ENCODE results near the gene PRPF8.

PRPF8 gene

DNA sequence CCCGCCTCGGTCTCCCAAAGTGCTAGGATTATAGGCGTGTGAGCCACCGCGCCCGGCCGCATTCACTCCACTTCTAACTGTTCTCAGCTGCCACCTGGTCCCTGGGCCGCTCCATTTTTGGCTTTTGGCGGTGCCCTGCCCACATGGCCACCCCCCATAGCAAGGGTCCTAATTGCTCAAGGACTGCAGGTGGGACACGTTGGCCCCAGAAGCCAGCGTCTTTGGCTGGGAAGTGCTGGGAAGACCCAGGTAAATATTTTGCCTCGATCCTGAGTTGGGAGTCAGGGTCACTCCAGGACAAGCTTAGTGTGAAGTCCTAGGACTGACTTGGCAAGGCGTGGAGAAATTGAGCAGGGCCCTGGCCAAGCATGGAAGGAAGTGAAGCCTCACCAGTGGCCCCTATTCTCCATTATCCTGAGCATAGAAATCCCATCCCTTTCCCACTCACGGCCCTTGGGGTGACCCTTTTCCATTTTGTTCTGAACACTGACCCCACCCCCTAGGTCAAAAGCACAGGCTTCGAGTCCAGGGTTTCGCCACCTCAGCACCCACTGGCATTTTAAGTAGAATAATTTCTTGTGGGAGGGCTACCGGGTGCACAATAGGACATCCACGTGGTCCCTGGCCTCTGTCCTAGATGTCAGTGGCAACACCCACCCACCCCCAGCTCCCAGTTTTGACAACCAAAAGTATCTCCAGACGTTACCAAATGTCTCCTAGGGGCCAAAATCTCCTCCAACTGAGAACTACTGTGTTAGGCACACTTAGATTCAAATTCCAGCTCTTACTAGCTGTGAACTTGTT, 33.9 kb upstream of the PRPF8 start:
- Histone ChIP-seq H3K18ac (ENCODE audit: low read depth in 1 of 2, low read length in 2 of 2) (peak overlapping the region; percentile 69 to 96), H2AK5ac (ENCODE audit: low read length, severe bottlenecking) (peak overlapping the region; percentile 76), H3K79me1 (replicated peaks; ENCODE audit: low read length, poor library complexity, severe bottlenecking) (peaks cover 5% of the 10 kb centered on the region), H3K9ac (ENCODE audit: low read length) (peak overlapping the region; percentile 34), H3K27ac (ENCODE audit: low read length, poor library complexity, severe bottlenecking) (peak overlapping the region; percentile 24), H4K91ac (ENCODE audit: low read length) (peak overlapping the region; percentile 96), H2BK12ac (ENCODE audit: low read length in 2 of 2) (peak overlapping the region; percentile 60 to 100), H3K4me3 (ENCODE audit: insufficient read depth in 1 of 2, low read depth in 1 of 2, low read length in 2 of 2) (no peak overlapping the region), H3K27me3 (ENCODE audit: control insufficient read depth in 1 of 2, insufficient read depth in 1 of 2, low read length in 2 of 2) (no peaks in the 10 kb centered on the region), H2BK5ac (ENCODE audit: low read depth, low read length, poor library complexity, severe bottlenecking) (no peak overlapping the region), H2AFZ (ENCODE audit: low read depth, low read length) (no peak overlapping the region), H3K4me1 (ENCODE audit: control insufficient read depth, insufficient read depth, low read depth, low read length) (peaks cover 17% of the 10 kb centered on the region), H3K4ac (ENCODE audit: low read depth in 1 of 2, low read length in 2 of 2) (peak overlapping the region; percentile 10 to 97), H2BK120ac (ENCODE audit: low read depth, low read length) (peak overlapping the region; percentile 86), H4K8ac (ENCODE audit: low read length) (peak overlapping the region; percentile 87), H2BK15ac (ENCODE audit: low read depth, poor library complexity, severe bottlenecking) (peak overlapping the region; percentile 99), H3K14ac (ENCODE audit: low read length in 2 of 2) (no peak overlapping the region), H3K9me3 (ENCODE audit: control insufficient read depth, low read length) (no peaks in the 10 kb centered on the region), H3K4me2 (ENCODE audit: low read length, poor library complexity, severe bottlenecking) (no peak overlapping the region), H3K23ac (ENCODE audit: low read length in 2 of 2) (no peak overlapping the region), H3K36me3 (ENCODE audit: control insufficient read depth in 1 of 2, insufficient read depth in 2 of 2, low read depth in 1 of 2, low read length in 2 of 2) (peaks cover 7 to 13% of the 10 kb centered on the region in 2 experiments)
- DNase-seq, result no peak
- 92% methylated on average over 18 of the region's 19 CpGs for WGBS

DNA sequence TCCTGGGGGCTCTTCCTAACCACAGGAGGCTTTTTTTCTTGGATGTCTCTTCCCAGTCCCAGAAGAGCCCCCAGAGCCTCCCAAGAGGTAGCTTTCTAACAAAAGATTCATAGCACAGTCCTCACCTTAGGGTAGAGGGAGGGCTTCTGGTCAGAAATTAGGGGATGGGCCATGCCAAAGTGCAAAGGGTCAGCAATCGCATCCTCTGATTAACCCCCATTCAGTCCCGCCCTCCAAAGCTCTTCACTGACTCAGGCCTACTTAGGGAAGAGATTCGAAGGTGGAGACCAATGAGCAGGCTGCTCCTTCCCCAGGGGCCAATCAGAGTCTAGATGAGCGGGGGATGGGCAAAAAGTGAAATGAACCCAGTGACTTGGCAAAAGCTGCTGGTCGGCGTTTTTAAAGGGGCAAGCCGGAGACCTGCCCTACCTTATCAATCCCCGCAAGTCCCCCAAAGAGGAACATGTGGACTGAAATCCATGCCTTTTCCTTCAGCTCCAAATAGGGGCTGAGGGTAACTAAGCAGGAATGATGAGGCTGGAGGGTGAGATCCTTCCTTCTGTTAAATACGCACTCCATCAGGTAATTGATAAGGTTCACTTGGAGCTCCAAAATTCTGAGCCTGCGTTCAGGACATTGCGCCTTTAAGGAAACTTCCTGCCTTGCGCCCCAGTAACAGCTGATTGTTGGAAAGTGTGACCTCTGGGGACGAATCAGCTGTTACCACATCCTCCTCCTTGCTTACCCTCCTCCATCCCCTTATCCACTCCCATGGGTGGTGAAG, 32.4 kb upstream of the PRPF8 start:
- H3K9ac ChIP-seq (ENCODE audit: low read length), result peak overlapping the region; percentile 97
- DNase-seq, result peak; percentile 100
- no peaks in the 10 kb centered on the region for H3K27me3 ChIP-seq (ENCODE audit: control insufficient read depth in 1 of 2, insufficient read depth in 1 of 2, low read length in 2 of 2)
- H3K4me1 ChIP-seq (ENCODE audit: control insufficient read depth, insufficient read depth, low read depth, low read length), result peaks cover 27% of the 10 kb centered on the region
- H2BK15ac ChIP-seq (ENCODE audit: low read depth, poor library complexity, severe bottlenecking), result peak overlapping the region; percentile 30
- peak overlapping the region in 1 of 2 experiments; percentile 4 for H3K23ac ChIP-seq (ENCODE audit: low read length in 2 of 2)
- peaks cover 5% of the 10 kb centered on the region for H3K79me1 ChIP-seq (replicated peaks; ENCODE audit: low read length, poor library complexity, severe bottlenecking)
- peak overlapping the region; percentile 94 for H2BK120ac ChIP-seq (ENCODE audit: low read depth, low read length)
- peak overlapping the region; percentile 98 for H3K27ac ChIP-seq (ENCODE audit: low read length, poor library complexity, severe bottlenecking)
- H3K14ac ChIP-seq (ENCODE audit: low read length in 2 of 2), result no peak overlapping the region
- peak overlapping the region; percentile 63 to 80 for H3K4me3 ChIP-seq (ENCODE audit: insufficient read depth in 1 of 2, low read depth in 1 of 2, low read length in 2 of 2)
- peak overlapping the region; percentile 64 for H4K8ac ChIP-seq (ENCODE audit: low read length)
- H2AK5ac ChIP-seq (ENCODE audit: low read length, severe bottlenecking), result peak overlapping the region; percentile 73
- peak overlapping the region; percentile 89 to 96 for H3K18ac ChIP-seq (ENCODE audit: low read depth in 1 of 2, low read length in 2 of 2)
- H3K36me3 ChIP-seq (ENCODE audit: control insufficient read depth in 1 of 2, insufficient read depth in 2 of 2, low read depth in 1 of 2, low read length in 2 of 2), result peaks cover 22 to 27% of the 10 kb centered on the region in 2 experiments
- peak overlapping the region; percentile 74 for H3K4me2 ChIP-seq (ENCODE audit: low read length, poor library complexity, severe bottlenecking)
- H4K91ac ChIP-seq (ENCODE audit: low read length), result peak overlapping the region; percentile 93
- peak overlapping the region; percentile 96 for H2BK5ac ChIP-seq (ENCODE audit: low read depth, low read length, poor library complexity, severe bottlenecking)
- H3K9me3 ChIP-seq (ENCODE audit: control insufficient read depth, low read length), result no peaks in the 10 kb centered on the region
- H2BK12ac ChIP-seq (ENCODE audit: low read length in 2 of 2), result peak overlapping the region; percentile 49 to 60
- 0% methylated on average over 4 of the region's 13 CpGs for WGBS
- no peak overlapping the region for H2AFZ ChIP-seq (ENCODE audit: low read depth, low read length)
- peak overlapping the region; percentile 54 to 99 for H3K4ac ChIP-seq (ENCODE audit: low read depth in 1 of 2, low read length in 2 of 2)

DNA sequence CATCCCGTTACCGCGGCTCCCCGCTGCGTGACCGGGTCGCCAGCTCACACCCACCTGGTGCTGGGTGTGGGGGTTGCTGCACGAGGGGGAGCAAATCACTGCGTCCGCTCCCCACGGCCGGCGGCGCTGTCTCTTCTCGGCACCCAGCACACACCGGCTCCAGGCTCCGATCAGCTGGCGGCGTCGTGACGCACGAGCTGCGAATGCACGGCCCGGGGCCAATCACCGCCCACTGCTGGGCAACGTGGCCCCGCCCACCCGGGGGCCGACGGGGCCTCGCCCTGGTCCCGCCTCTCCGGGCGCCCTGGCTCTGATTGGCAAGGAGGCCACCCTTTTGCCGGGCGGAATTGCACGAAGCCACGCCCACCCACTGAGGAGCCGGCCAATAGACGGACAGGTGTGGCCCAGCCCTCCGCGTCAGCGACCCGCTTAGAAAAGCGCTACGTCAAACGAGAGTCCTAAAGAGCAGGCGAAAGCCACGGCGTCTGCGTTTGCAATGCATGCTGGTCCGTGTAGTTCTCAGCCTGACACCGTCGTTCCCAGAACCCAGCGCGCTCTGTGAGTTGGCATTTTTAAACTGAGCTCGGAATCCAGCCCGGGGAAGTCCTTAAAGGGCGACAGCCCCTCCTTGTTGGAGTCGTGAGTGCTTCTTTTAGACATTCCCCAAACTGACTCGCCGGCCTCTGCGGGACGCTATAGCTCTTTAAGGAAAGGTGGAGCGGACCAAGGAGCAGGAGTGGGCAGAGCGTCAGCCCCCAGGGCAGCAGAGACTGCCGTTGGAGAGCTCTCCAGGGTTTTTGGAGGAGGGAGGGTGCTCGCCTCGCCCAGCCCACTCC, 31.6 kb upstream of the PRPF8 start:
- peak overlapping the region in 1 of 2 experiments; percentile 98 for H3K14ac ChIP-seq (ENCODE audit: low read length in 2 of 2)
- H3K27me3 ChIP-seq (ENCODE audit: control insufficient read depth in 1 of 2, insufficient read depth in 1 of 2, low read length in 2 of 2), result no peaks in the 10 kb centered on the region
- H3K4me1 ChIP-seq (ENCODE audit: control insufficient read depth, insufficient read depth, low read depth, low read length), result peaks cover 27% of the 10 kb centered on the region
- peak overlapping the region; percentile 92 for H2BK15ac ChIP-seq (ENCODE audit: low read depth, poor library complexity, severe bottlenecking)
- peak overlapping the region; percentile 54 to 99 for H3K4ac ChIP-seq (ENCODE audit: low read depth in 1 of 2, low read length in 2 of 2)
- peak overlapping the region; percentile 87 for H4K91ac ChIP-seq (ENCODE audit: low read length)
- H3K79me1 ChIP-seq (replicated peaks; ENCODE audit: low read length, poor library complexity, severe bottlenecking), result peaks cover 5% of the 10 kb centered on the region
- H3K36me3 ChIP-seq (ENCODE audit: control insufficient read depth in 1 of 2, insufficient read depth in 2 of 2, low read depth in 1 of 2, low read length in 2 of 2), result peaks cover 28 to 30% of the 10 kb centered on the region in 2 experiments
- peak overlapping the region; percentile 73 for H2AK5ac ChIP-seq (ENCODE audit: low read length, severe bottlenecking)
- peak overlapping the region; percentile 98 for H3K27ac ChIP-seq (ENCODE audit: low read length, poor library complexity, severe bottlenecking)
- peak overlapping the region; percentile 64 for H4K8ac ChIP-seq (ENCODE audit: low read length)
- H3K4me2 ChIP-seq (ENCODE audit: low read length, poor library complexity, severe bottlenecking), result peak overlapping the region; percentile 54
- peak overlapping the region; percentile 98 for H2BK120ac ChIP-seq (ENCODE audit: low read depth, low read length)
- H3K23ac ChIP-seq (ENCODE audit: low read length in 2 of 2), result peak overlapping the region; percentile 4 to 83
- H2AFZ ChIP-seq (ENCODE audit: low read depth, low read length), result peak overlapping the region; percentile 18
- peak overlapping the region; percentile 7 to 49 for H2BK12ac ChIP-seq (ENCODE audit: low read length in 2 of 2)
- peak overlapping the region; percentile 96 for H2BK5ac ChIP-seq (ENCODE audit: low read depth, low read length, poor library complexity, severe bottlenecking)
- H3K9ac ChIP-seq (ENCODE audit: low read length), result peak overlapping the region; percentile 97
- H3K4me3 ChIP-seq (ENCODE audit: insufficient read depth in 1 of 2, low read depth in 1 of 2, low read length in 2 of 2), result peak overlapping the region; percentile 85 to 92
- peak; percentile 100 for DNase-seq
- under 1% methylated on average over 55 of the region's 70 CpGs for WGBS
- H3K18ac ChIP-seq (ENCODE audit: low read depth in 1 of 2, low read length in 2 of 2), result peak overlapping the region; percentile 89 to 99
- no peaks in the 10 kb centered on the region for H3K9me3 ChIP-seq (ENCODE audit: control insufficient read depth, low read length)
